HL-60 (cell line): ENCODE data around the gene NINJ2.
A peak's percentile ranks its signal among the peaks of the same experiment; 100 is the strongest.

ENCODE experiments used
- DNase-seq, 2 experiments: peaks; one replicate each; pipeline ENCODE4 v3.0.0-alpha.2; 2010 to 2020; ENCODE audit warnings: low read depth in 1 of 2, low spot score in 1 of 2
- H3K27ac ChIP-seq: fragments of 250-450 bp; sonication (Bioruptor Pico); replicated peaks from 2 replicates; pipeline ENCODE4 v1.5.1; 2020; ENCODE audit warnings: mild to moderate bottlenecking, moderate library complexity
- H3K27me3 ChIP-seq: fragments of 250-450 bp; sonication (Bioruptor Pico); 2 replicates; pipeline ENCODE4 v1.5.1; 2021; ENCODE audit warnings: mild to moderate bottlenecking, moderate library complexity; ENCODE audit not compliant: insufficient read depth, poor library complexity, severe bottlenecking
- H3K4me3 ChIP-seq: replicated peaks from 2 replicates; pipeline ENCODE4 v1.5.1; 2011; ENCODE audit warnings: mild to moderate bottlenecking, control low read depth, low read length; ENCODE audit not compliant: insufficient read depth
- GABPA ChIP-seq: IDR thresholded peaks from 2 replicates; pipeline ENCODE4 v1.6.1; 2012; ENCODE audit warnings: low read depth
- POLR2AphosphoS5 ChIP-seq: IDR thresholded peaks from 2 replicates; pipeline ENCODE4 v1.6.1; 2012; ENCODE audit warnings: low read depth
- SPI1 ChIP-seq: IDR thresholded peaks from 2 replicates; pipeline ENCODE4 v1.6.1; 2012; ENCODE audit warnings: low read depth, mild to moderate bottlenecking, borderline replicate concordance
- TF ChIP-seq, protein P1 (sequence below): IDR thresholded peaks from one replicate; pipeline ENCODE4 v1.5.1; 2011; ENCODE audit warnings: low read length, control low read depth, inconsistent platforms; ENCODE audit not compliant: insufficient read depth
- TF ChIP-seq, protein P2 (sequence below): IDR thresholded peaks from 2 replicates; pipeline ENCODE4 v1.6.1; 2012; ENCODE audit warnings: low read depth; ENCODE audit not compliant: insufficient replicate concordance

The NINJ2 gene

DNA sequence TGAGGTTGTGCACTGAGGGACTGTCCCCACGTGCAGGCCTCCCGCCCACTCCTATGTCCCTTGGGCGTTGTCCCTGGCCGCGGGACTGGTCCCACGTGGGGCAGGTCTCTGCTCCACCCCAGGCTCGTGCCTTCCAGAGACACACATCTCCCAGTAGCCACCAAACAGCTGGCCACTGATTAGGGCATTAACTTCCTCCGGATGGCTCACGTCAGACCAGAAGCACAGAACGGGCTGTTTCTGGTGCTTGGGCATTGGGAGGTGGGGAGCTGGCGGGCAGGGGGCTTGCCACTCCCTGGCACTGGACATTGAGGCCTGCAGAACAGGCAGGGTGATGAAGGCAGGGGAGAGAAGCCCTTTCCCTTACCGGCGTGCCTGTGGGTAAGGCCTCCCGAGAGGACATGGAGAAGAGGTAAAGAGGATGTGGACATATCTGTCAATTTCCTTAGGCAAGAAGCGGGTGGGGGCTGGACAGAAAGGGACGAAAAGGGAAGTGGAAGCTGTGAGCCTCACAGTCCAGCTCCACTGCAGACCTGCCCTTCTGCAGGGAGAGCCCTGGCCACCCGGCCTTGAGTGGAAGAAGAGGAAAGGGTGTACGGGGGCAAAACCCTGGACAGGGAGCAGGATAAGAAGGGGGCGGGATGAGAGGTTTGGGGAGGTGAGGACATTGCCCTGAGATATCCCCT, 101.2 kb downstream of the NINJ2 start:
- Histone ChIP-seq H3K4me3 (peak overlapping the region; percentile 30), H3K27ac (peak overlapping the region; percentile 94), H3K27me3 (no peaks in the 10 kb centered on the region)
- TF ChIP-seq, protein P1, sequence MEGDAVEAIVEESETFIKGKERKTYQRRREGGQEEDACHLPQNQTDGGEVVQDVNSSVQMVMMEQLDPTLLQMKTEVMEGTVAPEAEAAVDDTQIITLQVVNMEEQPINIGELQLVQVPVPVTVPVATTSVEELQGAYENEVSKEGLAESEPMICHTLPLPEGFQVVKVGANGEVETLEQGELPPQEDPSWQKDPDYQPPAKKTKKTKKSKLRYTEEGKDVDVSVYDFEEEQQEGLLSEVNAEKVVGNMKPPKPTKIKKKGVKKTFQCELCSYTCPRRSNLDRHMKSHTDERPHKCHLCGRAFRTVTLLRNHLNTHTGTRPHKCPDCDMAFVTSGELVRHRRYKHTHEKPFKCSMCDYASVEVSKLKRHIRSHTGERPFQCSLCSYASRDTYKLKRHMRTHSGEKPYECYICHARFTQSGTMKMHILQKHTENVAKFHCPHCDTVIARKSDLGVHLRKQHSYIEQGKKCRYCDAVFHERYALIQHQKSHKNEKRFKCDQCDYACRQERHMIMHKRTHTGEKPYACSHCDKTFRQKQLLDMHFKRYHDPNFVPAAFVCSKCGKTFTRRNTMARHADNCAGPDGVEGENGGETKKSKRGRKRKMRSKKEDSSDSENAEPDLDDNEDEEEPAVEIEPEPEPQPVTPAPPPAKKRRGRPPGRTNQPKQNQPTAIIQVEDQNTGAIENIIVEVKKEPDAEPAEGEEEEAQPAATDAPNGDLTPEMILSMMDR: no peak
- no peak for TF ChIP-seq GABPA
- TF ChIP-seq, protein P2, sequence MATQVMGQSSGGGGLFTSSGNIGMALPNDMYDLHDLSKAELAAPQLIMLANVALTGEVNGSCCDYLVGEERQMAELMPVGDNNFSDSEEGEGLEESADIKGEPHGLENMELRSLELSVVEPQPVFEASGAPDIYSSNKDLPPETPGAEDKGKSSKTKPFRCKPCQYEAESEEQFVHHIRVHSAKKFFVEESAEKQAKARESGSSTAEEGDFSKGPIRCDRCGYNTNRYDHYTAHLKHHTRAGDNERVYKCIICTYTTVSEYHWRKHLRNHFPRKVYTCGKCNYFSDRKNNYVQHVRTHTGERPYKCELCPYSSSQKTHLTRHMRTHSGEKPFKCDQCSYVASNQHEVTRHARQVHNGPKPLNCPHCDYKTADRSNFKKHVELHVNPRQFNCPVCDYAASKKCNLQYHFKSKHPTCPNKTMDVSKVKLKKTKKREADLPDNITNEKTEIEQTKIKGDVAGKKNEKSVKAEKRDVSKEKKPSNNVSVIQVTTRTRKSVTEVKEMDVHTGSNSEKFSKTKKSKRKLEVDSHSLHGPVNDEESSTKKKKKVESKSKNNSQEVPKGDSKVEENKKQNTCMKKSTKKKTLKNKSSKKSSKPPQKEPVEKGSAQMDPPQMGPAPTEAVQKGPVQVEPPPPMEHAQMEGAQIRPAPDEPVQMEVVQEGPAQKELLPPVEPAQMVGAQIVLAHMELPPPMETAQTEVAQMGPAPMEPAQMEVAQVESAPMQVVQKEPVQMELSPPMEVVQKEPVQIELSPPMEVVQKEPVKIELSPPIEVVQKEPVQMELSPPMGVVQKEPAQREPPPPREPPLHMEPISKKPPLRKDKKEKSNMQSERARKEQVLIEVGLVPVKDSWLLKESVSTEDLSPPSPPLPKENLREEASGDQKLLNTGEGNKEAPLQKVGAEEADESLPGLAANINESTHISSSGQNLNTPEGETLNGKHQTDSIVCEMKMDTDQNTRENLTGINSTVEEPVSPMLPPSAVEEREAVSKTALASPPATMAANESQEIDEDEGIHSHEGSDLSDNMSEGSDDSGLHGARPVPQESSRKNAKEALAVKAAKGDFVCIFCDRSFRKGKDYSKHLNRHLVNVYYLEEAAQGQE: no peak
- peak; percentile 49 for TF ChIP-seq POLR2AphosphoS5
- peak; percentile 96 for TF ChIP-seq SPI1
- DNase-seq: peak; percentile 83 to 89

DNA sequence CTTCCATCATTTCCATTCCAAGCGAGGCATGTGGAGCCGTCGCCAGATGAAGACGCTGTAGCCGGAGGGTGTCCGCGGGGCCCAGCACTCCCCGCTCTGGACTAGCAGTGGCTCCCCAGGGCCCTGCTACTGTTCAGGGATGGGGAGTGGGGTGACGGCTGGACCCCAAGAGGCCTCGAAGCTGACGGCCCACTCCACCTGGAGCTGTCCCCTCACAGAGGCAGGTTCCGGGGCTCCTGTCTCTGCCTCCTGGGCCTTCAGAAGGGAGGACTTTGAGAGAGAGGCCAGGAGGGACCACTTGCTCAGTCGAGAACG, 101.9 kb downstream of the NINJ2 start:
- TF ChIP-seq POLR2AphosphoS5 (no peak), GABPA (no peak), SPI1 (no peak)
- TF ChIP-seq, protein P1: no peak
- TF ChIP-seq, protein P2: no peak
- Histone ChIP-seq H3K27ac (peak overlapping the region; percentile 94), H3K27me3 (no peaks in the 10 kb centered on the region), H3K4me3 (no peak overlapping the region)
- no peak for DNase-seq

DNA sequence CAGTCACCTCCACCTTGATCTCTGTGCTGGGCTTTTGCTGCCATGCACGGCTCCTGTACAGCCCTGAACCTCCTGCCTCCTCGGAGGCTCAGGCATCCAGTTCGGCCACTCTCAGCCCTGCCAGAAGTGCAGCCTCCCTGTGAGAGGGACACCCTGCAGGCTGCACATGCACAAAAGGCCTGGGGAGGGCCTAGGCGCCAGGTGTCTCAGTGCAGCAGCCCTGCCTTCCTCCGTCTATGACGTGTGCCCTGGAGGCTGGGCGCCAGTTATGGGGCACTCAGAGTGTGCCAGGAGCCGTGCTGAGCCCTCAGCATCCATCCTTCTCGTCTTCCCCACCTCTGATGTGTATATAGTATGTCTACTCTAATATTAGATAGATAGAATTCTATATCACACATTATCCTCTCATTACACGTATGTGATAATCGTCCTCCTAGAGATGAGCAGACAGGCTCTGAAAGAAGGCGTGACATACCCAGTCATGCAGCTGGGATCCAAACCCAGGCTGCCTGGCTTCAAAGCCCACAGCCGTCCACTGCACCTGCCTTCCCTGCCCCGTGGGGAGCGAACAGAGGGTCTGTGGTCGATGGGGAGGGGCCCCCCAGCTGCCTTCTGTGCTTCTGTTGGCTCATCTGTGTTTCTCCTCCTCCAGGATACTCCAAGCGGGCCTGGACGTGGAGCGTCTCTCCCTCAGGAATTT, 102.4 kb downstream of the NINJ2 start:
- no peak for DNase-seq
- no peak overlapping the region for H3K4me3 ChIP-seq
- H3K27ac ChIP-seq: no peak overlapping the region

More for the DNA sequence above, 102.4 kb downstream of the NINJ2 start:
- H3K27me3 ChIP-seq: no peaks in the 10 kb centered on the region
- TF ChIP-seq SPI1 (no peak), POLR2AphosphoS5 (no peak), GABPA (no peak)
- TF ChIP-seq, protein P1: no peak
- TF ChIP-seq, protein P2: no peak
